T-cell (primary cell): ENCODE results near the gene SATB1. TPM values are rescaled to one million over a fixed set of nuclear protein-coding genes. Genes with fewer than 3 reads are reported as not detected.

Source experiments
- ATAC-seq, 4 experiments: fragments of 200-7000 bp in 3 of 4; fragments of 150-1000 bp in 1 of 4; cut with Tn5 transposase; replicated peaks in 1 of 4; 1 replicate in 3 of 4; 2 replicates in 1 of 4; pipeline ENCODE4 v1.10.0; 2021; ENCODE audit warnings: moderate library complexity in 3 of 4, mild to moderate bottlenecking in 2 of 4, moderate number of reproducible peaks in 1 of 4
- CTCF ChIA-PET, 2 donors: fragments of 300-600 bp; sonication (Branson Sonifier 250); formaldehyde crosslinking; loops; one replicate each; lab custom pipeline; 2022; ENCODE audit warnings: antibody characterized with exemption in 2 of 2; lab: Charles Lee
- POLR2A ChIA-PET, 2 donors: fragments of 300-600 bp; sonication (Branson Sonifier 250); formaldehyde crosslinking; loops; one replicate each; lab custom pipeline; 2022; ENCODE audit warnings: antibody characterized with exemption in 2 of 2; lab: Charles Lee
- DNase-seq, 35 experiments: peaks; one replicate each; pipeline versions ENCODE4 v3.0.0 to v3.0.0-alpha.2; 2013 to 2023
- H3K27ac ChIP-seq: one replicate; pipeline ENCODE4 v1.5.1; 2013; ENCODE audit warnings: low read length
- H3K27me3 ChIP-seq, 2 experiments: replicated peaks in 1 of 2; 1 replicate in 1 of 2; 2 replicates in 1 of 2; pipeline versions ENCODE4 v1.6.1 to v1.7.0; 2013; ENCODE audit warnings: low read length in 1 of 2, mixed read lengths in 1 of 2; ENCODE audit not compliant: control insufficient read depth in 2 of 2, insufficient read depth in 2 of 2; ENCODE audit errors: extremely low read depth in 1 of 2
- H3K36me3 ChIP-seq, 2 donors: 1 replicate in 1 of 2; 2 replicates in 1 of 2; pipeline versions ENCODE4 v1.6.1 to v1.7.0; 2013; ENCODE audit warnings: low read length in 1 of 2; ENCODE audit not compliant: control insufficient read depth in 2 of 2, insufficient read depth in 1 of 2; ENCODE audit errors: extremely low read depth in 1 of 2
- H3K4me1 ChIP-seq, 2 experiments: 1 replicate in 1 of 2; 2 replicates in 1 of 2; pipeline versions ENCODE4 v1.6.1 to v1.7.0; 2013; ENCODE audit warnings: low read length in 2 of 2, mixed read lengths in 1 of 2; ENCODE audit not compliant: insufficient read depth in 2 of 2, control insufficient read depth in 1 of 2; ENCODE audit errors: extremely low read depth in 1 of 2
- H3K4me3 ChIP-seq, 2 donors: 1 replicate in 1 of 2; 2 replicates in 1 of 2; pipeline versions ENCODE4 v1.5.1 to v1.7.0; 2013; ENCODE audit warnings: mild to moderate bottlenecking in 2 of 2, low read length in 1 of 2, moderate library complexity in 1 of 2; ENCODE audit not compliant: control insufficient read depth in 1 of 2; ENCODE audit errors: extremely low read depth in 1 of 2
- H3K9me3 ChIP-seq: 2 replicates; pipeline ENCODE4 v1.7.0; 2013
- H3K27ac Mint-ChIP-seq, 2 donors: one replicate each; pipeline ENCODE4 v1.8.0; 2020 to 2021; ENCODE audit warnings: mild to moderate bottlenecking in 2 of 2, mixed read lengths in 2 of 2
- H3K27me3 Mint-ChIP-seq, 2 donors: one replicate each; pipeline ENCODE4 v1.8.0; 2021 to 2022; ENCODE audit warnings: mixed read lengths in 2 of 2
- H3K36me3 Mint-ChIP-seq: one replicate; pipeline ENCODE4 v1.8.0; 2021; ENCODE audit warnings: mixed read lengths
- H3K4me1 Mint-ChIP-seq, 3 donors: one replicate each; pipeline ENCODE4 v1.8.0; 2020 to 2022; ENCODE audit warnings: mixed read lengths in 3 of 3, mild to moderate bottlenecking in 1 of 3
- H3K4me3 Mint-ChIP-seq, 3 donors: one replicate each; pipeline ENCODE4 v1.8.0; 2020 to 2022; ENCODE audit warnings: mild to moderate bottlenecking in 3 of 3, mixed read lengths in 3 of 3, moderate library complexity in 3 of 3
- H3K9me3 Mint-ChIP-seq, 3 donors: one replicate each; pipeline ENCODE4 v1.8.0; 2020 to 2022; ENCODE audit warnings: mixed read lengths in 3 of 3
- total RNA-seq, 35 experiments: library from RNA in 6 of 35; stranded (reverse) in 6 of 35; fragments of 120-200 nt in 1 of 35; gene quantifications; one replicate each; pipeline versions ENCODE4 v1.2.1 to v1.2.4 and lab custom pipeline; 2013 to 2026

Gene SATB1
- total RNA-seq, 5 donors from 2014 or later (not counting 1 experiment from before 2014, with no cell fraction given) = 204 to 417 (median 282) TPM

GRCh38 chr3:18297126-18297525 is 128.0 kb downstream of the SATB1 start:
- POLR2A ChIA-PET = interaction anchor here in 1 of 2 donors (0.7 kb wide), 1 partner anchor 726 kb away, joined by 10 read pairs; no protein-coding TSS in a partner anchor
- Histone ChIP-seq H3K4me3 (no peak overlapping the region), H3K27me3 (peaks cover 0 to 3% of the 10 kb centered on the region in 2 experiments), H3K4me1 (no peaks in the 10 kb centered on the region), H3K9me3 (no peaks in the 10 kb centered on the region), H3K27ac (no peak overlapping the region), H3K36me3 (no peaks in the 10 kb centered on the region)
- ATAC-seq (no peak), DNase-seq (no peak)
- CTCF ChIA-PET = no interaction called here
- Mint-ChIP-seq H3K9me3 (peaks cover 11 to 20% (median 16%) of the 10 kb centered on the region in 3 donors), H3K27ac (no peak overlapping the region), H3K27me3 (peaks cover 2% of the 10 kb centered on the region in 2 donors), H3K36me3 (peaks cover 4% of the 10 kb centered on the region), H3K4me1 (no peaks in the 10 kb centered on the region), H3K4me3 (no peak overlapping the region)
